Suprapubic skin (tissue), 4 donors: ENCODE measurements around the gene MTURN. TPM values are rescaled to one million over a fixed set of nuclear protein-coding genes. Genes with fewer than 3 reads are reported as not detected.
"Not testable (repeated sequence)": the region's sequence is repeated elsewhere in the genome, so short reads cannot be mapped to it uniquely, and the experiment has no call there.

Source experiments
- DNase-seq, 2 donors: peaks; one replicate each; pipeline ENCODE4 v3.0.0-alpha.2; 2019; ENCODE audit warnings: low spot score in 2 of 2
- H3K27ac ChIP-seq: fragments of 200-600 bp; sonication (generic); one replicate; pipeline ENCODE4 v1.5.1; 2019
- H3K27me3 ChIP-seq: fragments of 200-600 bp; sonication (generic); one replicate; pipeline ENCODE4 v1.5.1; 2019
- H3K36me3 ChIP-seq: fragments of 200-600 bp; sonication (generic); one replicate; pipeline ENCODE4 v1.5.1; 2019
- H3K4me1 ChIP-seq: fragments of 200-600 bp; sonication (generic); one replicate; pipeline ENCODE4 v1.5.1; 2019
- H3K4me3 ChIP-seq: fragments of 200-600 bp; sonication (generic); one replicate; pipeline ENCODE4 v1.5.1; 2019; ENCODE audit warnings: mild to moderate bottlenecking
- H3K9me3 ChIP-seq: fragments of 200-600 bp; sonication (generic); one replicate; pipeline ENCODE4 v1.5.1; 2019
- EP300 ChIP-seq: sonication (generic); formaldehyde crosslinking; IDR thresholded peaks from one replicate; pipeline ENCODE4 v1.6.1; 2017; ENCODE audit warnings: antibody characterized with exemption
- POLR2A ChIP-seq, 2 donors: fragments of 450-650 bp; IDR thresholded peaks; one replicate each; pipeline ENCODE4 v1.6.1; 2017; ENCODE audit warnings: antibody characterized with exemption in 2 of 2, mild to moderate bottlenecking in 2 of 2, moderate library complexity in 2 of 2
- POLR2AphosphoS5 ChIP-seq, 3 donors: sonication (generic); formaldehyde crosslinking; IDR thresholded peaks; one replicate each; pipeline ENCODE4 v1.6.1; 2017; ENCODE audit warnings: antibody characterized with exemption in 3 of 3
- WGBS: methylation state at CpG from one replicate; pipeline ENCODE4 v1.1.5; 2018; 5-methylcytosine and 5-hydroxymethylcytosine counted together
- total RNA-seq, 4 donors: library from RNA; depleted of rRNA; stranded (reverse); fragments of >200 nt; gene quantifications; one replicate each; pipeline ENCODE4 v1.1.0, GENCODE V29; 2016
- TF ChIP-seq, protein P1 (sequence below), 2 donors: fragments of 200-600 bp in 1 of 2; fragments of 450-650 bp in 1 of 2; sonication (generic) in 1 of 2; IDR thresholded peaks; one replicate each; pipeline ENCODE4 v1.5.1; 2016 to 2019; ENCODE audit warnings: antibody characterized with exemption in 2 of 2, mild to moderate bottlenecking in 1 of 2, moderate library complexity in 1 of 2

The MTURN gene
- total RNA-seq, 4 donors from 2014 or later, result 42.9 to 103 (median 58.0) TPM

DNA sequence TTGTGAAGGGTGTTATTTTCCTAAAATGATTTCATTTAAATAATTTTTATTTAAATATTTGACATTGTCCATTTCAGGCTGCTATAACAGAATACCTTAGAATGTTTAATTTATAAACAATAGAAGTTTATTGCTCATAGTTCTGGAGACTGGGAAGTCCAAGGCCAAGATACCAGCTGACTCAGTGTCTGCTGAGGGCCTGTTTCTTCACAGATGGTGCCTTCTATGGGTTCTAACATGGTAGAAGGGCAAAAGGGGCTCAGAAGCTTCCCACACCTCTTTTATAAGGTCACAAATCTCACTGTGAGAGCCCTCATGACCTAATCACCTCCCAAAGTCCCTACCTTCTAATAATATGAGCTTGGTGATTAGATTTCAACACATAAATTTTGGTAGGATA, 50.7 kb downstream of the MTURN start:
- Histone ChIP-seq H3K27me3 (no peaks in the 10 kb centered on the region), H3K4me3 (no peak overlapping the region), H3K4me1 (peaks cover 19% of the 10 kb centered on the region), H3K27ac (no peak overlapping the region), H3K9me3 (no peaks in the 10 kb centered on the region), H3K36me3 (no peaks in the 10 kb centered on the region)
- TF ChIP-seq EP300 (no peak), POLR2A (IDR thresholded peaks at IDR 0.05) (no peak), POLR2AphosphoS5 (IDR thresholded peaks at IDR 0.05) (no peak)
- TF ChIP-seq, protein P1, sequence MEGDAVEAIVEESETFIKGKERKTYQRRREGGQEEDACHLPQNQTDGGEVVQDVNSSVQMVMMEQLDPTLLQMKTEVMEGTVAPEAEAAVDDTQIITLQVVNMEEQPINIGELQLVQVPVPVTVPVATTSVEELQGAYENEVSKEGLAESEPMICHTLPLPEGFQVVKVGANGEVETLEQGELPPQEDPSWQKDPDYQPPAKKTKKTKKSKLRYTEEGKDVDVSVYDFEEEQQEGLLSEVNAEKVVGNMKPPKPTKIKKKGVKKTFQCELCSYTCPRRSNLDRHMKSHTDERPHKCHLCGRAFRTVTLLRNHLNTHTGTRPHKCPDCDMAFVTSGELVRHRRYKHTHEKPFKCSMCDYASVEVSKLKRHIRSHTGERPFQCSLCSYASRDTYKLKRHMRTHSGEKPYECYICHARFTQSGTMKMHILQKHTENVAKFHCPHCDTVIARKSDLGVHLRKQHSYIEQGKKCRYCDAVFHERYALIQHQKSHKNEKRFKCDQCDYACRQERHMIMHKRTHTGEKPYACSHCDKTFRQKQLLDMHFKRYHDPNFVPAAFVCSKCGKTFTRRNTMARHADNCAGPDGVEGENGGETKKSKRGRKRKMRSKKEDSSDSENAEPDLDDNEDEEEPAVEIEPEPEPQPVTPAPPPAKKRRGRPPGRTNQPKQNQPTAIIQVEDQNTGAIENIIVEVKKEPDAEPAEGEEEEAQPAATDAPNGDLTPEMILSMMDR (IDR thresholded peaks at IDR 0.05), result no peak
- no peak for DNase-seq

DNA sequence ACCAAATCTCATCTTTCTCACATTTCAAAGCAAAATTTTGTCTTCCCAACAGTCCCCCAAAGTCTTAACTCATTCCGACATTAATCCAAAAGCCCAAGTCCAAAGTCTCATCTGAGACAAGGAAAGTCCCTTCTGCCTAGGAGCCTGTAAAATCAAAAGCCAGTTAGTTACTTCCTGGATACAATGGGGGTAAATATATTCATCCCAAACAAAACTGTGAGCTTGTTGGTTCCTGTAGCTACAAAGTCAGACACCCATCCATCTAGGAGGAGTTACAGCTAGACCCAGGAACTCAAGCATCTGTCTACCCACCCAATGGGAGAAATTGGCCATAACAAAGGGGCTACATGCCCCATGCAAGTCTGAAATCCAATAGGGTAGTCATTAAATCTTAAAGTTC, 51.9 kb downstream of the MTURN start:
- TF ChIP-seq, protein P1 (IDR thresholded peaks at IDR 0.05), result no peak
- TF ChIP-seq POLR2A (IDR thresholded peaks at IDR 0.05), result no peak
- no peak for TF ChIP-seq POLR2AphosphoS5 (IDR thresholded peaks at IDR 0.05)
- TF ChIP-seq EP300, result no peak
- Histone ChIP-seq H3K4me3 (no peak overlapping the region), H3K36me3 (no peaks in the 10 kb centered on the region), H3K4me1 (peaks cover 13% of the 10 kb centered on the region), H3K27me3 (no peaks in the 10 kb centered on the region), H3K27ac (no peak overlapping the region), H3K9me3 (no peaks in the 10 kb centered on the region)
- no peak for DNase-seq
- 84% methylated on average over 1 of the region's 1 CpG for WGBS

DNA sequence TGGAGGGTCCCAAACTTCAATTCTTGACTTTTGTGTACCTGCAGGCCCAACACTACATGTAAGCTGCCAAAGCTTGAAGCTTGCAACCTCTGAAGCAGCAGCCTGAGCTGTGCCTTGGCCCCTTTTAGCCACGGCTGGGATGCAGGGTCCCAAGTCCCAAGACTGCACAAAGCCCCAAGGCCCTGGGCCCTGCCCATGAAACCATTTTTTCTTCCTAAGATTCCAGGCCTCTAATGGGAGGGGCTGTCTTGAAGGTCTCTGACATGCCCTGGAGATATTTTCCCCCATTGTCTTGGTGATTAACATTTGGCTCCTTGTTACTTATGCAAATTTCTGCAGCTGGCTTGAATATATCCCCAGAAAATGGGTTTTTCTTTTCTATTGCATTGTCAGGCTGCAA, 52.7 kb downstream of the MTURN start:
- Histone ChIP-seq H3K9me3 (no peaks in the 10 kb centered on the region), H3K4me1 (peaks cover 11% of the 10 kb centered on the region), H3K36me3 (no peaks in the 10 kb centered on the region), H3K27ac (no peak overlapping the region), H3K4me3 (no peak overlapping the region), H3K27me3 (no peaks in the 10 kb centered on the region)
- TF ChIP-seq, protein P1 (IDR thresholded peaks at IDR 0.05), result no peak
- TF ChIP-seq POLR2AphosphoS5 (IDR thresholded peaks at IDR 0.05), result no peak
- no peak for TF ChIP-seq EP300
- no peak for TF ChIP-seq POLR2A (IDR thresholded peaks at IDR 0.05)
- no peak for DNase-seq
- no CpG with 5 or more reads among the region's 1 CpG for whole genome bisulfite sequencing

DNA sequence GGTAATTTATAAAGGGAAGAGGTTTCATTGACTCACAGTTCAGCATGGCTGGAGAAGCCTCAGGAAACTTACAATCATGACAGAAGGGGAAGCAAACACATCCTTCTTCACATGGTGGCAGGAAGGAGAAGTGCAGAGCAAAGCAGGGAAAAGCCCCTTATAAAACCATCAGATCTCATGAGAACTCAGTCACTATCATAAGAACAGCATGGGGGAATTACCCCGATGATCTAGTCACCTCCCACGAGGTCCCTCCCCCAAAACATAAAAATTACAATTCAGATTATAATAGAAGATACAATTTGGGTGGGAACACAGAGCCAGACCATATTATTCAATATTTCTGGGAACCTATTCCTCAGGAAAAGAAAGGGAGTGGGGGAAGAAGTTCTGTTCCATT, 53.6 kb downstream of the MTURN start:
- H3K27ac ChIP-seq, H3K9me3 ChIP-seq, DNase-seq, H3K27me3 ChIP-seq, H3K36me3 ChIP-seq, H3K4me3 ChIP-seq: not testable (repeated sequence)
- peaks cover 11% of the 10 kb centered on the region for H3K4me1 ChIP-seq
- 59% methylated on average over 2 of the region's 2 CpGs for WGBS

DNA sequence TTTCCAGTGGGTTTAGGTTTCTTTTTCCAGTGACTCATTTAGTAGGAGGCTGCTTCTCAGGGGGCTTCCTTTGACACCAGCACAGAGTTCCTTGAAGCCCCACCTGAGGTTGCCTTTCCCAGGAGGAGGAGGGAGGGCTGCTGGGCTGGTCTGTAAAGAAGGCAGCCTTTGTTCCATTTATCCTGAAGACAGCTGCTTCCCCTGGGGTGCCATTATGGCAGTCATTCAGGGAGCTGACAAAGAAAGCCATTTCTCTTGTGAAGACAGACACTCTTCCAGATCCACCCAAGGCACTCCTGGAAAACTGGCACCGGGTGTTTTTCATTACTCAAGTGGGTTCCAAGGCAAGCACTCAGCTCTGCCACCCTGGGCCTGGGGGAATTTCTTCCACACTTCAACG, 54.0 kb downstream of the MTURN start:
- no peak overlapping the region for H3K4me3 ChIP-seq
- TF ChIP-seq EP300, result no peak
- DNase-seq, result no peak
- WGBS, result 35% methylated on average over 2 of the region's 2 CpGs
- no peaks in the 10 kb centered on the region for H3K9me3 ChIP-seq
- H3K36me3 ChIP-seq, result no peaks in the 10 kb centered on the region
- peaks cover 10% of the 10 kb centered on the region for H3K4me1 ChIP-seq
- H3K27ac ChIP-seq, result no peak overlapping the region
- H3K27me3 ChIP-seq, result no peaks in the 10 kb centered on the region

DNA sequence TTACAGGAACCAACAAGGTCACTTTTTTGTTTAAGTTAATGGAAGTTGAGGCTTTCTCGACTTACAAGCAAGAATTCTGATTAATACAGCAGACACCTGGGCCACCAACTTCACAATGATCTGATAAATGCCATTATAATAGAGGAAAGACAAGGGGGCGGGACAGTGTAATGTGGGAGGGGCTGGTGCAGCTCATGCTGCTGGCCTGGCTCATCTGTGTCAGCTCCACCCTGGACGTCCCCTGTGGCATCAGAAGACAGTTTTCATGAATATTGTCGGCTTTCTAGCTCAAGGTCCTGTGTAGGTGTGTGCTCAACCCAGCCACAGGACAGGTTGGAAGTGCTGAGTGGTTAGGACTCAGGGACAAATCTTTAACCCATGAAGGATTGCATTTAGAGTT, 57.0 kb downstream of the MTURN start:
- no peak for TF ChIP-seq POLR2A (IDR thresholded peaks at IDR 0.05)
- TF ChIP-seq, protein P1 (IDR thresholded peaks at IDR 0.05), result no peak
- TF ChIP-seq EP300, result no peak
- TF ChIP-seq POLR2AphosphoS5 (IDR thresholded peaks at IDR 0.05), result no peak
- Histone ChIP-seq H3K27me3 (no peaks in the 10 kb centered on the region), H3K27ac (no peak overlapping the region), H3K36me3 (peaks cover 8% of the 10 kb centered on the region), H3K4me3 (no peak overlapping the region), H3K9me3 (no peaks in the 10 kb centered on the region), H3K4me1 (no peaks in the 10 kb centered on the region)
- 100% methylated on average over 4 of the region's 4 CpGs for WGBS
- DNase-seq, result no peak
